GM10266 (cell line): ENCODE results near the gene PHF19.

Experiments
- DNase-seq: peaks from one replicate; pipeline ENCODE4 v3.0.0; 2012; ENCODE audit errors: extremely low spot score
- TF ChIP-seq, protein P1 (sequence below): IDR thresholded peaks from 2 replicates; pipeline ENCODE4 v1.5.1; 2012; ENCODE audit warnings: mild to moderate bottlenecking, low read depth; ENCODE audit not compliant: control insufficient read depth, insufficient read depth; ENCODE audit errors: missing control alignments

Gene PHF19

DNA sequence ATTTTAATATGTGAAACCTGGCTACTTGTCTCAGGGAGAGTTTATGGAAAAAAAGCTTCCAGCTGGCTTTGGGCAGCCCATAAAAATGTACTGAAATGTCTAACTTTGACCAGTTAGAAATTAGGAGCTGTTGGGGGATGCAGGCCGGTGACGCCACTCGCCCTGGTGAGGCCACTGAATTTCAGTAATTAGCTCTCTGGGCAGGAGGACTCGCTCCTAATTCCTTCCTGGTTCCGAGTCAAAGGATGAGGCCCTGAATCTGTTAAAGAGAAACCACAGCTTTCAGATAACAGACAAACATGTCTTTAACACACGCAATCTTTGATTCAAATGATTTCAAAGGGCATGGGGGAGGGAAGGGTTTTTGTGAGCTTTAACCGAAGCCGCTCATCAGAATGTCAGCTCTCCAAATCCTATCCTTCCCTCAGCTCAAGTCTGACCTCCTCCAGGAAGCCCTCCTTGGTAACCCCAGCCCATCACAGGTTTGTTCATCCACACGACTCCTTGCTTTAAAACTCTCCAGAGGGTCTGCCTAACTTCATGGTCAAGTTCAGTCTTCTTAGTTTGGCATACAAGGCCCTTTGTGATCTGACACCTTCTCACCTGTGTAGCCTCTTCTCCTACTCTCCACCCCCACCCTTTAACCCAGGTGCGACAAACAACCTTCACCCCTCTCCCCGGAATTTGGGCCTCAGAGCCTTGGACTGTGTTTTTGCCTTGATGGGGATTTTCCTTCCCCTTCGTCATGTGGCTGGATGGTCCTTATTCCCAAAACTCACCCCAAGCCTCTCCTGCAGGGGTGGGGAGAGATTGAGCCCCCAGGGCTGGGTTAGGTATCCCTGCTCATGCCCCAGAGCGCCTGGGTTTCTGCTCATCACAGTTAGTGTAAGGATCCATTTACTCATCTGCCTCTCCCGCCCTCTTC, 13.6 kb upstream of the PHF19 start:
- TF ChIP-seq, protein P1, sequence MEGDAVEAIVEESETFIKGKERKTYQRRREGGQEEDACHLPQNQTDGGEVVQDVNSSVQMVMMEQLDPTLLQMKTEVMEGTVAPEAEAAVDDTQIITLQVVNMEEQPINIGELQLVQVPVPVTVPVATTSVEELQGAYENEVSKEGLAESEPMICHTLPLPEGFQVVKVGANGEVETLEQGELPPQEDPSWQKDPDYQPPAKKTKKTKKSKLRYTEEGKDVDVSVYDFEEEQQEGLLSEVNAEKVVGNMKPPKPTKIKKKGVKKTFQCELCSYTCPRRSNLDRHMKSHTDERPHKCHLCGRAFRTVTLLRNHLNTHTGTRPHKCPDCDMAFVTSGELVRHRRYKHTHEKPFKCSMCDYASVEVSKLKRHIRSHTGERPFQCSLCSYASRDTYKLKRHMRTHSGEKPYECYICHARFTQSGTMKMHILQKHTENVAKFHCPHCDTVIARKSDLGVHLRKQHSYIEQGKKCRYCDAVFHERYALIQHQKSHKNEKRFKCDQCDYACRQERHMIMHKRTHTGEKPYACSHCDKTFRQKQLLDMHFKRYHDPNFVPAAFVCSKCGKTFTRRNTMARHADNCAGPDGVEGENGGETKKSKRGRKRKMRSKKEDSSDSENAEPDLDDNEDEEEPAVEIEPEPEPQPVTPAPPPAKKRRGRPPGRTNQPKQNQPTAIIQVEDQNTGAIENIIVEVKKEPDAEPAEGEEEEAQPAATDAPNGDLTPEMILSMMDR: no peak
- no peak for DNase-seq

DNA sequence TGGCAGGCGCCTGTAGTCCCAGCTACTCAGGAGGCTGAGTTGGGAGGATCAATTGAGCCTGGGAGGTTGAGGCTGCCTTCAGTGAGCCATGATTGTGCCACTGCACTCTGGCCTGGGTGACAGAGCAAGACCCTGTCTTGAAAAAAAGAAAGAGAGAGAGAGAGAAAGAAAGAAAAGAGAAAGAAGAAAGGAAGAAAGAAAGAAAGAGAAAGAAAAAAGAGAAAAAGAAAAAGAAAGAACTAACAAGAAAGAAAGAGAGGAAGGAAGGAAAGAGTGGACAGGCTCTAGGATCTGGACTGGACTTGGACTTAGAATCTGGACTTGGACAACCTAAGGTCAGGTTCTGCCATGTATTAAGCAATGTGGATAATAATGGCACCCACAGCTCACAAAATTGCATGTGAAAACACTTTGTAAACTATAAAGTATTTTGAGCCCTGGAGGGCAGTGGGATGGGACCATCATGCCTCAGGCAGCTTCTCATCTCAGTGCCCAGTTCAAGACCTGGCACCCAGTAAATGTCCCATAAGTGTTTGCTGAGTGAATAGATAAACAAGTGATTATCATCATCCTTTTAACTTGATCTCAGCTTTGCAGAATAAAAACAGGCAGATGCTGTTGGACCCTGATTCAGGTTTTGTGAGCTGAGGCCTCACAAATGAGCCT, 12.8 kb upstream of the PHF19 start:
- TF ChIP-seq, protein P1: no peak
- DNase-seq: no peak

DNA sequence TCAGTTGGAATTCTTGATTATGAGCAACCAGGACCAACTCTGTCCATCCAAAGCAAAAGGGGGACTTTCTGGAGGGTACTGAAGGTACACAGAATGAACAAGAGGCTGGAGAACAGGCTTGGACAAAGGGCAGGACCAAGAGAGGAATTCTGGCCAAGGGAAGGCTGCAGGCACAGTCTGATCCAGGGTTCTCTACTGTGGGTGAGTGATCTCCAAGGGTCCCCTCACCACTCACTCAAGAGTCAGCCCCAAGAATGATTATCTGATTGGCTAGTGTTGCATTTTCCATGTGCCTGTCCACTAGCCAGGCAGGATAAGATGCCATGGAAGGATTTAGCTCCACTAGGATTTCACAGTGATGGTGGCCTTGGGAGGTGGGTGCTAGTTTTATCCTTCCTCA, 11.6 kb upstream of the PHF19 start:
- TF ChIP-seq, protein P1: no peak
- no peak for DNase-seq

DNA sequence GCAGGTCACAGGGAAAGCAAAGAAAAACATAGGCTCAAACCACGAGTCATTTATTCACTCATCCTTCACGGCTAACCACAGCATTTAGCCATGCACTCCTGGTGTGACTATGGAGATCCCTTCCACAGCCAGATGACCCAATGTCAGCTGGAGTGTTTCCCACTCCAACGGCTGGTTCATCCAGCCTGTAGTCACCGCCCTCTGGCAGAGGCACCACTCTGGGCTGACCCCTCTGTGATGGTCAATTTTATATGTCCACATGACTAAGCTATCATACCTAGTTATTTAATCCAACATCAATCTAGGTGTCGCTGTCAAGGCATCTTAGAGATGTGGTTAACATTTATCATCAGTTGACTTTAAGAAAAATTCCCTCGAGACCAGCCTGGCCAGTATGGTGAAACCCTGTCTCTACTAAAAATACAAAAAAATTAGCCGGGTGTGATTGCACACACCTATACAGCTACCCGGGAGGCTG, 9.5 kb upstream of the PHF19 start:
- TF ChIP-seq, protein P1: no peak

GRCh38 chr9:120885958-120886357, 9.0 kb upstream of the PHF19 start:
- TF ChIP-seq, protein P1: no peak
- DNase-seq: no peak

More for the DNA sequence above, 9.5 kb upstream of the PHF19 start:
- DNase-seq: no peak

DNA sequence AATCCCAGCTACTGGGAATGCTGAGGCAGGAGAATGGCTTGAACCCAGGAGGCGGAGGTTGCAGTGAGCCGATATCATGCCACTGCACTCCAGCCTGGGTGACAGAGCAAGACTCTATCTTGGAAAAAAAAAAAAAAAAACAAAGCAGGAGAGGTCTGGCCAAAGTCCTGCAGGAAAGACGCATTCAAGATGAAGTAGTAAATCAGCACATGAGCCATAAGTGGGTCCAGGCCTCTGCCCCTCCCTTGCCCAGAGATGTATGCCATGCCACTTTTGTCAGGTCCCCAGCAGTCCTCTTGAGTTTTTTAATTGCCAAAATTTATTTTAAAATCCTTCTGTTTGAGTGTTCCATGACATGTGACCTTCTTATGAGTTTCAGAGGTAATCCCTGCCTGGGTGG, 8.5 kb upstream of the PHF19 start:
- TF ChIP-seq, protein P1: no peak
- DNase-seq: no peak

GRCh38 chr9:120883608-120883996, 6.6 kb upstream of the PHF19 start:
- TF ChIP-seq, protein P1: no peak
- no peak for DNase-seq
